GM13977 (cell line): Measurements from ENCODE around the gene DDX10.

Source experiments
- DNase-seq: peaks from one replicate; pipeline ENCODE4 v3.0.0; 2012; ENCODE audit warnings: low spot score
- in situ Hi-C: fragments of 300-500 bp; cut with MboI; formaldehyde crosslinking; loops from one replicate; pipeline ENCODE4 v1.12.0; 2022; ENCODE audit warnings: low sequenced_read_pairs, low pct_unique_long_range_greater_than_20kb, mixed read lengths, inconsistent platforms; ENCODE audit not compliant: unreplicated experiment
- TF ChIP-seq, protein P1 (sequence below): IDR thresholded peaks from 2 replicates; pipeline ENCODE4 v1.5.1; 2012; ENCODE audit warnings: mild to moderate bottlenecking, control low read depth; ENCODE audit not compliant: insufficient read depth; ENCODE audit errors: extremely low read depth, missing control alignments

Gene DDX10

DNA sequence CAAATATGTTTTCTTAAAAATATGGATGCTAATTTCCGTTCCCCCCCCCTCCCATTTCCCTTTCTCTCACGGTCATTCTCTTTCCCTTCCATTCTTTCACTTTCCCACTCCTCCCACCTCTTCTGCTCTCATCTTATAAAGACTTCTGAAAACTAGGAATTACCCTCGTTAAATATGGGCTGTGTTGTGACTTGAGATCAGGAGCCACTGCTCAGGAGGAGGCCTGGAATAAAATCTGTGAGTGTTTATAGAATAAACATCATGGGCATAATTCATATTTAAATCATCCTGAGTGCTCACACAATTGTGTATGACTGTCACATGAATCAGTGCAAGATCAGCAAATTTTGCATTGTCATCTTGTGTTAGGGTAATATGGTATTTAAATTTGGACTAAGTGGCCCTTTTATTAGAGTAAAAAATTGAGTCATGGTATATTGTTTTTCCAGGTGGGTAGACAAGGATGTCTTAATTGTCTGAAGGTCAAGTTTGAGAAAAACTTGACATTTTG lies 208.0 kb downstream of the DDX10 start:
- no peak for DNase-seq
- TF ChIP-seq, protein P1, sequence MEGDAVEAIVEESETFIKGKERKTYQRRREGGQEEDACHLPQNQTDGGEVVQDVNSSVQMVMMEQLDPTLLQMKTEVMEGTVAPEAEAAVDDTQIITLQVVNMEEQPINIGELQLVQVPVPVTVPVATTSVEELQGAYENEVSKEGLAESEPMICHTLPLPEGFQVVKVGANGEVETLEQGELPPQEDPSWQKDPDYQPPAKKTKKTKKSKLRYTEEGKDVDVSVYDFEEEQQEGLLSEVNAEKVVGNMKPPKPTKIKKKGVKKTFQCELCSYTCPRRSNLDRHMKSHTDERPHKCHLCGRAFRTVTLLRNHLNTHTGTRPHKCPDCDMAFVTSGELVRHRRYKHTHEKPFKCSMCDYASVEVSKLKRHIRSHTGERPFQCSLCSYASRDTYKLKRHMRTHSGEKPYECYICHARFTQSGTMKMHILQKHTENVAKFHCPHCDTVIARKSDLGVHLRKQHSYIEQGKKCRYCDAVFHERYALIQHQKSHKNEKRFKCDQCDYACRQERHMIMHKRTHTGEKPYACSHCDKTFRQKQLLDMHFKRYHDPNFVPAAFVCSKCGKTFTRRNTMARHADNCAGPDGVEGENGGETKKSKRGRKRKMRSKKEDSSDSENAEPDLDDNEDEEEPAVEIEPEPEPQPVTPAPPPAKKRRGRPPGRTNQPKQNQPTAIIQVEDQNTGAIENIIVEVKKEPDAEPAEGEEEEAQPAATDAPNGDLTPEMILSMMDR: no peak
- in situ Hi-C loops: no loop called here

DNA sequence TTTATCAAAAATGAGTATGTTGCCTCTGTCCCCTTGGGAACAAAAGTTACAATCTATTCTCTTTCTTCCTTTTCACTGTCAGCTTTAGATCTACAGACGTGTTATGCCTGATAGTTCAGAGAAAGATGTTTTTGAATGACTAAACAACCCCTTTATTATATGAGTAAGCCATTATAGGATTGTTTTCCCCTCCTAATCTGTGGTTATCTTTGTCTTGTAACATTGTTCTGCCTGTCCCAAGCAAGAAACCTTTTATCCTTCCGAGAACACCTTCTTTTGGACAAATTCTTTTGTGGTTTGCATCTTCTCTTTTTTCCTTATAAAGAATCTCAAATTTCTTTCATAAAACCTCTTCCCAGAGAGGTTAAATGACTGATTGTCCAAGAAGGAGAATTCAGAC lies 208.4 kb downstream of the DDX10 start:
- TF ChIP-seq, protein P1: no peak
- no peak for DNase-seq
- in situ Hi-C loops: no loop called here

DNA sequence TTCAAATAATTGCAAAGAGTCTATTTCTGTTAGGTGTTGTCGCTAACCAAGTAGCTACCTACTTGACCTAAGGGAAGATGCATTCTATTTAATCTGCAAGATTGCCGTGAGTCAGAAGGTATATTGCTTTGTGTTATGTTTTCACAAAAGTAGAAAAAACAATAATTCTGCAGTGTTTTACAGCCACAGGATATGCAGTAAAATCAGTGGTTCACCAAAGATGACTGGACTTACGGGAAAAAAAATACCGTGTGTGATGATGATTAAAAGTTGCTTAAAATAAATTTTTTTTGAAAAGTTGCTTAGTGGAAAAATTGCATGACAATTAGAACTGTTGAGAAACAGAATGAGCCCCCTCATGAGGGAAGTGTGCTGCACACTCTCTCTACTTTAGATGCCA lies 209.1 kb downstream of the DDX10 start:
- no peak for DNase-seq
- in situ Hi-C loops: no loop called here
- TF ChIP-seq, protein P1: no peak

DNA sequence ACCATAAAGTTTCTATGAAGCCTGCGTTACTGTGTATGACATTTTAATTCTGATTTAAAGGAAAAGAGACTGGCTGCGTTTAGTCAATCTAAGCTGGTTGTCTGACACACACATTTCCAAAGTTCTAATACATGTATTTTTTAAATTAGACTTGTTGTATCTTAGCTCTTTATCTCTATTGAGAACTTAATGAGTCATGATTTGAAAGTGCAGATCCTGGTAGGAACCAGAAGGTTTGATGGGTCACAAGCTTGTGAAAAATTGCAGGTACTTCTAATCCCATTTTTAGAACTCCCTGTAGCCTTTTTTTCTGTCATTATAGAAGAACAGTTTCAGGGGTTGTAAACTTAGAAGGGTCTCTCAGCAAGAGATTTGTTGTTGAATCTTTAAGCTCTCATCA lies 210.3 kb downstream of the DDX10 start:
- TF ChIP-seq, protein P1: no peak
- in situ Hi-C loops: no loop called here
- no peak for DNase-seq

DNA sequence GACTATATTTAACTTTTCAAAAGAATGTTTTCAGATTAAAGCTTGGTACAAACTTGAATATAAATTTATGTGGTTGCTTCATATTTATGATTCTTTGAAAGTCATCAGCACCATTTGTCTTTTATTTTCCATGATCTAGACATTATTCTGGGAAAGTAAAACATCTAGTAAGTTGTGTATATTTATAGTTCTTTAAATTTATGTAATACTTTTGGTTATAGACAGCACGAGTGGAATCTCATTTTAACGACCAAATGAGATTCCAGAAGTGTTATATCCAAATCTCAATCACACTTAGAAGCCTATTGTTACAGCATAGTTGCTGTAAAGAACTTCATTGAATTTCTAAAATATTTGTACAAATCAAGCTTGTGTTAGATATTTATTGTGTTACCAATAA lies 212.3 kb downstream of the DDX10 start:
- in situ Hi-C loops: no loop called here
- DNase-seq: no peak
- TF ChIP-seq, protein P1: no peak

DNA sequence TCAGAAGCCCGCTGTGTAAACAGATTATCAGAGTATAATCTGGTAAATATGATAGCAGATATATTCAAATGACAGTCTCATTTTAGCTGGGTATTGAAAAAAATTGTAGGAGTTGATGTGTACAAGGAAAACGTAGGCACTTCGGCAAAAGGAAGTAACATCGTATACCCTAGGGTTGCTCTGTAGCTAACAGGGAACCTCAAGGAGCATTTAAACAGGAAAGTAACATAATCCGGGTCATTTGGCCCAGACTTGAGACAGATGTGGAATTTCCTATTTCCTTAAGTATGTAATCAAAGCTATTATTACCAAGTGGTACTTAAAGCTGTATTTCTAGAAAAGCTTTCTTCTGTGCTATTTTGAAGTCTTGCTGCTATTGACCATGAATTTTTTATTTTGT lies 215.6 kb downstream of the DDX10 start:
- in situ Hi-C loops: no loop called here

More for the DNA sequence above, 215.6 kb downstream of the DDX10 start:
- TF ChIP-seq, protein P1: no peak
- no peak for DNase-seq
